Measurements from ENCODE around the gene TECPR1. TPM values are rescaled to one million over a fixed set of nuclear protein-coding genes. Genes with fewer than 3 reads are reported as not detected.

The TECPR1 gene
- total and polyA plus RNA-seq, 2 of the 8 experiments (the other 6 are each of a cell fraction or from before 2014, with no cell fraction given), result 1.3 to 11.1 TPM

DNA sequence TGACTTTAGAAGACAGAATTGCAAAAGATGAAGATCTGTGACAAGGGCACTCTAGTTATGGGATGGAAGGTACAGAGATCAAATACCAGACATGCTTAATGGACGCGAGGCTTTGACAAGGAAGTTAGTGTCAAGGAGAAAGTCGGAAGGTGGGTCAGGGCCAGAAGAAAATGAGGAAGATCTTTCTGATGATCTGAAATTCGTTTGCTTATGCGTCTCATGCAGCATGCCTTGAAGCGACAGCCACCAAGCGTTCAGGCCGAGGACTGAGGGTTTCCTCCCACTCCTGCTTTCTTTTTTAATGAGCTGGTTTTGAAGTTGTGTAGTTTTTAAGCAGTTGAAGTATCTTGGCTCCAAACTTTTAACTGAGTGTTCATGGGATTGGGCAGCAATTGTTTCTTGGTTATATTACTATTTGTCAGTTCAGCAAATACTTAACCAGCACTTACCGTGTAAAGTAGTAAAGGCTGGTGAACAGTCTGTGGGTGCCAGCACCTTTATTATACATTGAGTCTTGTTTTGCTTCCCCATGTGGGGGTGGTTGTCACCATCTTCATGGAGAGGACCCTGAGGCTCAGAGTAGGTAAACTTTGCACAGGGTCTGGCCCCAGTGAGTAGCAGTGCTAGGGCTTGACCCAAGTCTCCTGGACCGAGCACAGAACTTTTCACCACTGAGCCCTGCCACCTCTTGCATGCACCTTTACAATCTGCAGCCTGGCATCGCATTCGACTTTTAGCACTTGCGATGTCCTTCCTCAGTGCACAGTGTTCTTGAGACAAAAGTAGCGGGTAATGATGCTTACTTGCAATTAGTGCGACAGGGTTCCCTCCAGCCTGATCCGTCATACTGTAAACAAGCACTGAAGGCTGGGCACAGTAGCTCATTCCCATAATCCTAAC lies 55.1 kb downstream of the TECPR1 start:
- WGBS, 2 experiments (ENCODE audit: extremely low coverage in 1 of 2, insufficient coverage in 1 of 2, insufficient read length in 1 of 2, insufficient replicate concordance in 2 of 2, low coverage in 1 of 2, low lambda C conversion rate in 2 of 2, missing lambda C conversion rate in 1 of 2), result 94% methylated on average over 16 of the region's 16 CpGs; no CpG with 5 or more reads in 1 of the 2 experiments
- TF ChIP-seq HDAC6 (IDR thresholded peaks at IDR 0.05; ENCODE audit: low read depth, low read length) (no peak), RAD21 (IDR thresholded peaks at IDR 0.05 in 1 of 2, conservative IDR thresholded peaks at IDR 0.05 in 1 of 2; ENCODE audit: low read depth in 2 of 2, low read length in 2 of 2) (no peak), PHF8 (conservative IDR thresholded peaks at IDR 0.05; ENCODE audit: low read depth, low read length) (no peak), YY1 (IDR thresholded peaks at IDR 0.05; ENCODE audit: low read depth, low read length) (no peak), EP300 (IDR thresholded peaks at IDR 0.05; ENCODE audit: borderline replicate concordance in 1 of 2, low read depth in 2 of 2, low read length in 2 of 2) (no peak), SAP30 (IDR thresholded peaks at IDR 0.05; ENCODE audit: insufficient read depth, insufficient replicate concordance, low read length) (no peak), GTF2F1 (IDR thresholded peaks at IDR 0.05; ENCODE audit: borderline replicate concordance, low read depth, low read length) (no peak), MAFK (IDR thresholded peaks at IDR 0.05; ENCODE audit: low read depth, low read length) (no peak), TAF1 (IDR thresholded peaks at IDR 0.05; ENCODE audit: low read depth, low read length) (no peak), FOSL1 (IDR thresholded peaks at IDR 0.05; ENCODE audit: insufficient read depth, low read depth, low read length) (no peak), SIX5 (IDR thresholded peaks at IDR 0.05; ENCODE audit: low read depth, low read length) (no peak), BRCA1 (IDR thresholded peaks at IDR 0.05; ENCODE audit: low read depth, low read length) (no peak)

More for the DNA sequence above, 55.1 kb downstream of the TECPR1 start:
- no peaks in the 10 kb centered on the region for H3K23me2 ChIP-seq (ENCODE audit: low read depth, low read length)
- H4K8ac ChIP-seq (ENCODE audit: extremely low read depth, insufficient read depth, low read length), result no peak overlapping the region
- peaks cover 2% of the 10 kb centered on the region for H3K79me1 ChIP-seq (ENCODE audit: low read depth, low read length)
- no peaks in the 10 kb centered on the region for H3K9me3 ChIP-seq (ENCODE audit: insufficient read depth in 2 of 2, low read depth in 1 of 2, low read length in 1 of 2)
- no peak overlapping the region for H3K9ac ChIP-seq (replicated peaks in 1 of 4; ENCODE audit: extremely low read depth in 1 of 4, low read depth in 3 of 4, low read length in 3 of 4)
- H4K20me1 ChIP-seq (replicated peaks in 1 of 2; ENCODE audit: control insufficient read depth in 1 of 2, insufficient read depth in 2 of 2, low read length in 2 of 2), result peaks cover 2 to 10% of the 10 kb centered on the region in 2 experiments
- H2AFZ ChIP-seq (ENCODE audit: low read length), result no peak overlapping the region
- H3K56ac ChIP-seq (replicated peaks; ENCODE audit: insufficient read length, low read depth, low read length), result no peak overlapping the region
- H3K4me2 ChIP-seq (ENCODE audit: insufficient read depth in 1 of 2, low read depth in 2 of 2, low read length in 2 of 2), result no peak overlapping the region
- H3K4me3 ChIP-seq (ENCODE audit: extremely low read depth in 1 of 4, insufficient read depth in 2 of 4, low read depth in 3 of 4, low read length in 4 of 4), result no peak overlapping the region
- FAIRE-seq, result no peak
- H3K18ac ChIP-seq (ENCODE audit: extremely low read depth, low read length), result no peak overlapping the region
- POLR2A ChIA-PET (ENCODE audit: partially characterized antibody), result no interaction called here
- no peak overlapping the region for H4K91ac ChIP-seq (replicated peaks; ENCODE audit: insufficient read length, low read length)
- H3K23ac ChIP-seq (ENCODE audit: insufficient read length), result no peak overlapping the region
- DNase-seq (ENCODE audit: low read depth in 1 of 2, low spot score in 2 of 2), result no peak
- peaks cover 3 to 31% (median 21%) of the 10 kb centered on the region in 4 experiments; a peak in 7 of 8 replicates for H3K36me3 ChIP-seq (ENCODE audit: control insufficient read depth in 2 of 4, insufficient read depth in 4 of 4, low read length in 3 of 4)
- H3K27ac ChIP-seq (ENCODE audit: low read depth, low read length), result no peak overlapping the region
- H2BK20ac ChIP-seq (ENCODE audit: low read length), result no peak overlapping the region
- H2BK15ac ChIP-seq (ENCODE audit: low read length), result no peak overlapping the region
- no peak overlapping the region for H2AK5ac ChIP-seq (ENCODE audit: low read depth, low read length)
- H3K27me3 ChIP-seq (replicated peaks in 1 of 4; ENCODE audit: control insufficient read depth in 3 of 4, extremely low read depth in 1 of 4, insufficient read depth in 3 of 4, low read length in 3 of 4), result no peaks in the 10 kb centered on the region
- CTCF ChIA-PET (ENCODE audit: partially characterized antibody), result interaction anchor here (1.4 to 1.6 kb wide), 3 partner anchors 16 to 160 kb away, joined by 3 to 5 read pairs (median 5); no protein-coding TSS in a partner anchor
- peaks cover 0 to 14% of the 10 kb centered on the region in 2 experiments; a peak in 3 of 4 replicates for H3K79me2 ChIP-seq (ENCODE audit: control insufficient read depth in 1 of 2, insufficient read depth in 2 of 2, low read length in 2 of 2)
- H3K4me1 ChIP-seq (replicated peaks in 1 of 4; ENCODE audit: control insufficient read depth in 3 of 4, insufficient read depth in 4 of 4, low read length in 3 of 4), result no peaks in the 10 kb centered on the region
- no peak overlapping the region for H2BK12ac ChIP-seq (ENCODE audit: low read depth, low read length)
- no peak overlapping the region for H4K5ac ChIP-seq (ENCODE audit: insufficient read length, low read depth, low read length)
- no peak overlapping the region for H2BK120ac ChIP-seq (replicated peaks; ENCODE audit: low read depth, low read length)
- no peak overlapping the region for H3K4ac ChIP-seq (replicated peaks; ENCODE audit: insufficient read length, low read depth, low read length)
- no peak overlapping the region for H3K14ac ChIP-seq (ENCODE audit: insufficient read length)
- no peak overlapping the region for H2BK5ac ChIP-seq (ENCODE audit: low read depth, low read length)
